GM23338 (cell line): Measurements from ENCODE around the gene ALDH1A1. TPM values are rescaled to one million over a fixed set of nuclear protein-coding genes. Genes with fewer than 3 reads are reported as not detected.

Source experiments
- polyA plus RNA-seq: library from polyadenylated mRNA; unstranded; fragments of >200 nt; fragmentation: Nextera tagmentation; extraction: Ambion mirVana; gene quantifications from 2 replicates; pipeline ENCODE4 v1.2.1, GENCODE V29; 2016
- total RNA-seq: library from RNA; depleted of rRNA; stranded (reverse); fragments of >200 nt; shearing (Covaris generic); gene quantifications from 2 replicates; pipeline ENCODE4 v1.2.3, GENCODE V29; 2014; rRNA removed

The ALDH1A1 gene
- total and polyA plus RNA-seq, 2 experiments from 2014 or later, result 2.1 to 3.4 TPM

Other genes starting within 250 kb of the ALDH1A1 start
- 2.2 and 4.9 TPM in 2 replicates for gene ANXA1, start 198.8 kb upstream of the ALDH1A1 start, total RNA-seq
- gene ANXA1, start 198.8 kb upstream of the ALDH1A1 start, polyA plus RNA-seq, result 3.3 and 5.8 TPM in 2 replicates